ENCODE results near the gene GTF2A1L.

Gene GTF2A1L

GRCh38 chr2:48727560-48727959 lies 109.9 kb downstream of the GTF2A1L start:
- CTCF ChIA-PET, result no interaction called here
- no peak overlapping the region for H3K4me3 ChIP-seq (ENCODE audit: low read depth, low read length)
- DNase-seq (ENCODE audit: low read depth, low spot score), result no peak
- no peak for TF ChIP-seq CTCF (IDR thresholded peaks at IDR 0.05; ENCODE audit: insufficient read depth, low read length, missing control alignments)
- POLR2A ChIA-PET, result no interaction called here

GRCh38 chr2:48728295-48728694 lies 110.6 kb downstream of the GTF2A1L start:
- CTCF ChIA-PET, result no interaction called here
- no peak overlapping the region for H3K4me3 ChIP-seq (ENCODE audit: low read depth, low read length)
- no peak for TF ChIP-seq CTCF (IDR thresholded peaks at IDR 0.05; ENCODE audit: insufficient read depth, low read length, missing control alignments)
- POLR2A ChIA-PET, result no interaction called here
- no peak for DNase-seq (ENCODE audit: low read depth, low spot score)

GRCh38 chr2:48728840-48729239 lies 111.2 kb downstream of the GTF2A1L start:
- H3K4me3 ChIP-seq (ENCODE audit: low read depth, low read length), result no peak overlapping the region
- no peak for TF ChIP-seq CTCF (IDR thresholded peaks at IDR 0.05; ENCODE audit: insufficient read depth, low read length, missing control alignments)
- ChIA-PET CTCF (no interaction called here), POLR2A (no interaction called here)
- DNase-seq (ENCODE audit: low read depth, low spot score), result no peak

Measured in AG04449 (cell line).